HG03442 (cell line): Measurements from ENCODE around the gene C2orf72.
A peak's percentile ranks its signal among the peaks of the same experiment; 100 is the strongest.

Experiments
- ATAC-seq: cut with Tn5 transposase; IDR thresholded peaks from one replicate; pipeline ENCODE4 v1.9.1; 2021; ENCODE audit warnings: mild to moderate bottlenecking, moderate library complexity; ENCODE audit not compliant: unreplicated experiment

The C2orf72 gene

GRCh38 chr2:231041061-231041689 lies 3.9 kb downstream of the C2orf72 start:
- no peak for ATAC-seq

GRCh38 chr2:231043796-231044195 lies 6.5 kb downstream of the C2orf72 start:
- ATAC-seq = no peak

- no peak for ATAC-seq
Measured at GRCh38 chr2:231046916-231047273, 9.6 kb downstream of the C2orf72 start.

- ATAC-seq = no peak
Measured at GRCh38 chr2:231047274-231047922, 10.1 kb downstream of the C2orf72 start.

GRCh38 chr2:231047923-231048915 lies 10.9 kb downstream of the C2orf72 start:
- ATAC-seq = no peak

GRCh38 chr2:231049286-231050017 lies 12.1 kb downstream of the C2orf72 start:
- ATAC-seq = no peak

- ATAC-seq = no peak
Measured at GRCh38 chr2:231050018-231050901, 12.9 kb downstream of the C2orf72 start.

GRCh38 chr2:231051116-231051515 lies 13.8 kb downstream of the C2orf72 start:
- no peak for ATAC-seq

- ATAC-seq = peak; percentile 55
Measured at GRCh38 chr2:231052494-231053451, 15.4 kb downstream of the C2orf72 start.

- ATAC-seq = no peak
Measured at GRCh38 chr2:231053846-231054245, 16.5 kb downstream of the C2orf72 start.

- peak; percentile 72 for ATAC-seq
Measured at GRCh38 chr2:231056453-231057416, 19.4 kb downstream of the C2orf72 start, which contains the start of gene PSMD1. Gene PSMD1, plus strand, starts transcription at chr2:231056867. Its CDS starts 159 bp downstream, at chr2:231057026.

- ATAC-seq = no peak
Measured at GRCh38 chr2:231057590-231057989, 20.3 kb downstream of the C2orf72 start.

GRCh38 chr2:231058761-231059550 lies 21.6 kb downstream of the C2orf72 start:
- ATAC-seq = no peak

GRCh38 chr2:231059756-231060155 lies 22.4 kb downstream of the C2orf72 start:
- no peak for ATAC-seq

GRCh38 chr2:231062776-231063175 lies 25.5 kb downstream of the C2orf72 start:
- no peak for ATAC-seq

- ATAC-seq = no peak
Measured at GRCh38 chr2:231063347-231063746, 26.0 kb downstream of the C2orf72 start.

- no peak for ATAC-seq
Measured at GRCh38 chr2:231065966-231066365, 28.6 kb downstream of the C2orf72 start.
